Left ventricle myocardium inferior (tissue), 1 donor: Measurements from ENCODE around the gene PTPRN2. TPM values are rescaled to one million over a fixed set of nuclear protein-coding genes. Genes with fewer than 3 reads are reported as not detected.

Experiments
- DNase-seq: peaks from one replicate; pipeline ENCODE4 v3.0.0-alpha.2; 2020
- H3K27ac ChIP-seq: fragments of 200-600 bp; replicated peaks from 2 replicates; pipeline ENCODE4 v1.8.0; 2021
- H3K27me3 ChIP-seq: fragments of 200-600 bp; 2 replicates; pipeline ENCODE4 v1.8.0; 2021; ENCODE audit warnings: low read depth
- H3K36me3 ChIP-seq: fragments of 200-600 bp; 2 replicates; pipeline ENCODE4 v1.8.0; 2021
- H3K4me1 ChIP-seq: fragments of 200-600 bp; 2 replicates; pipeline ENCODE4 v1.8.0; 2021
- H3K4me3 ChIP-seq: fragments of 200-600 bp; 2 replicates; pipeline ENCODE4 v1.8.0; 2021; ENCODE audit warnings: mild to moderate bottlenecking, moderate library complexity
- H3K9me3 ChIP-seq: fragments of 200-600 bp; replicated peaks from 2 replicates; pipeline ENCODE4 v1.8.0; 2021
- intact Hi-C: fragments of 100-400 bp; cut with micrococcal nuclease; formaldehyde crosslinking; loops from one replicate; pipeline ENCODE4 v1.11.0; 2022
- total RNA-seq: library from RNA; stranded (reverse); fragmentation: NEBNext Ultra II Directional; extraction: Animal tissue kit (Norgen Biotek cat#: 25700); gene quantifications from one replicate; pipeline ENCODE4 v1.2.1, GENCODE V29; 2021
- TF ChIP-seq, protein P1 (sequence below): fragments of 200-600 bp; IDR thresholded peaks from 2 replicates; pipeline ENCODE4 v1.8.0; 2021; ENCODE audit warnings: antibody characterized with exemption, mild to moderate bottlenecking, borderline replicate concordance
- donor health status: DM: no; HTN: yes; CAD: no; lungs with severe emphysema.

PTPRN2 gene
- total RNA-seq, 1 donor from 2014 or later, result 1.3 TPM

DNA sequence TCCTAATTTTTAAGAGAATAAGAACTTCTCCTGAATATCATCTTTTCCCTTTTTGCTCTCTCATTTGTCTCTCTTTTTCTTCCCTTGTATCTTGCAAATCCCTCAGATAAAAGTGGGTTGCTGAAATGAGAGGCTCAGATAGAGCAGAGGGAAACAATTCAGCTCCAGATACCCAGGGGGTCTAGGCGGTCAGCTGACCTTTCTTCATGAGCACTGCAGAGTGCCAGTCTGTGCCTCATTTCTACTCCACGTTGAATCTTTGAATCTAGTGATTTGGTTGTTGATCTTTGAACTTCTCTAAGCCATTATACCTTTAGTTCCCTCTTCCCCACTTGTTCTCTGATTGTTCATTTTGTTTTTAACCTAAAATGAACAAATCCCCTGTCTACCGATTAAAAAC, 572.6 kb downstream of the PTPRN2 start:
- intact Hi-C loops, result no loop called here
- TF ChIP-seq, protein P1, sequence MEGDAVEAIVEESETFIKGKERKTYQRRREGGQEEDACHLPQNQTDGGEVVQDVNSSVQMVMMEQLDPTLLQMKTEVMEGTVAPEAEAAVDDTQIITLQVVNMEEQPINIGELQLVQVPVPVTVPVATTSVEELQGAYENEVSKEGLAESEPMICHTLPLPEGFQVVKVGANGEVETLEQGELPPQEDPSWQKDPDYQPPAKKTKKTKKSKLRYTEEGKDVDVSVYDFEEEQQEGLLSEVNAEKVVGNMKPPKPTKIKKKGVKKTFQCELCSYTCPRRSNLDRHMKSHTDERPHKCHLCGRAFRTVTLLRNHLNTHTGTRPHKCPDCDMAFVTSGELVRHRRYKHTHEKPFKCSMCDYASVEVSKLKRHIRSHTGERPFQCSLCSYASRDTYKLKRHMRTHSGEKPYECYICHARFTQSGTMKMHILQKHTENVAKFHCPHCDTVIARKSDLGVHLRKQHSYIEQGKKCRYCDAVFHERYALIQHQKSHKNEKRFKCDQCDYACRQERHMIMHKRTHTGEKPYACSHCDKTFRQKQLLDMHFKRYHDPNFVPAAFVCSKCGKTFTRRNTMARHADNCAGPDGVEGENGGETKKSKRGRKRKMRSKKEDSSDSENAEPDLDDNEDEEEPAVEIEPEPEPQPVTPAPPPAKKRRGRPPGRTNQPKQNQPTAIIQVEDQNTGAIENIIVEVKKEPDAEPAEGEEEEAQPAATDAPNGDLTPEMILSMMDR, result no peak
- Histone ChIP-seq H3K4me1 (peaks cover 23% of the 10 kb centered on the region), H3K27ac (no peak overlapping the region), H3K27me3 (peaks cover 59% of the 10 kb centered on the region), H3K36me3 (no peaks in the 10 kb centered on the region), H3K4me3 (no peak overlapping the region), H3K9me3 (no peaks in the 10 kb centered on the region)
- DNase-seq, result no peak

DNA sequence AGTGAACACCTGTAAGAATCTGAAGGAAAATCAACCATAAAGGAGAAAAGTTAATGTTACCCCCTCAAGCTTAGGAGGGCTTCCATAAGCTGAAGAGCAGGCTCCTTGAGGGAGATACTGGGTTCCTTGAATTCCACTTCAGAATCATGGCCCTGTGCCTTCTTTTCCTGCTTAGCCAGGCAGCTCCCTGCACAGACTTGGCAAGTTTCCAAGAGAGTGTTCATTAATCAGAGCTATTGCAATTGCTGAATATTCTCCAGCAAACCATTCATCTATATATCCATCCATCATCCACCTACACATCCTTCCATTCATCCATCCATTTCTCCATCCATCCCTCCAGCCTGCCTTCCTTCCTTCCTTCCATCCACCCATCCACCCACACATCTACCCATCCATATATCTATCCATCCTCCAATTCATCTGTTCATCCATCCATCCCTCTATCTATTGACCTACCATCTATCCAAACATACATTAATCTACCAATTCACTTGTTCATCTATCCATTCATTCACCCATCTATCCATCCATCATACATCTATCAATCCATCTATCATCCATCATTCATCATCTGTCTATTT, 574.4 kb downstream of the PTPRN2 start:
- Histone ChIP-seq H3K36me3 (no peaks in the 10 kb centered on the region), H3K4me1 (peaks cover 23% of the 10 kb centered on the region), H3K27ac (no peak overlapping the region), H3K4me3 (no peak overlapping the region), H3K9me3 (no peaks in the 10 kb centered on the region), H3K27me3 (peaks cover 71% of the 10 kb centered on the region)
- DNase-seq, result no peak
- TF ChIP-seq, protein P1, result no peak
- intact Hi-C loops, result no loop called here

DNA sequence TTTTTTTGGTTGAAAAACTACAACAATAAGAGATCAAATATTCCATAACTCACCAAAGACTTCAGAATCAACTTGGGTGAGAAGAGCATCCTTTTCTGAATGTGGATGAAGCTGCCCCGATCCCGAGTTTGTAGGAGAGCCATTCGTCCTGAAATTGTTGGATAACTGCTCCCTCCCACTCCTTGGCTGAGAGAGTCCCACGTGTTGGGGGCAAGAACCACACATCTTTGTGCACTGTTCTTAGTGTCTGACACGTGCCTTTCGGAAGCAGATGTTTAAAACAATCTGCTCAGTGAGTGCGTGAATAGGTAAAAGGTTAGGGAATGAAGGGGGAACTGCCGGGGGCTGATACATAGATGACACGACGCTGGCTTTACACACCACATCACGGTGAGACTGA, 575.7 kb downstream of the PTPRN2 start:
- Histone ChIP-seq H3K27me3 (peaks cover 79% of the 10 kb centered on the region), H3K27ac (no peak overlapping the region), H3K9me3 (no peaks in the 10 kb centered on the region), H3K36me3 (no peaks in the 10 kb centered on the region), H3K4me1 (peaks cover 20% of the 10 kb centered on the region), H3K4me3 (no peak overlapping the region)
- intact Hi-C loops, result no loop called here
- no peak for DNase-seq
- TF ChIP-seq, protein P1, result no peak

DNA sequence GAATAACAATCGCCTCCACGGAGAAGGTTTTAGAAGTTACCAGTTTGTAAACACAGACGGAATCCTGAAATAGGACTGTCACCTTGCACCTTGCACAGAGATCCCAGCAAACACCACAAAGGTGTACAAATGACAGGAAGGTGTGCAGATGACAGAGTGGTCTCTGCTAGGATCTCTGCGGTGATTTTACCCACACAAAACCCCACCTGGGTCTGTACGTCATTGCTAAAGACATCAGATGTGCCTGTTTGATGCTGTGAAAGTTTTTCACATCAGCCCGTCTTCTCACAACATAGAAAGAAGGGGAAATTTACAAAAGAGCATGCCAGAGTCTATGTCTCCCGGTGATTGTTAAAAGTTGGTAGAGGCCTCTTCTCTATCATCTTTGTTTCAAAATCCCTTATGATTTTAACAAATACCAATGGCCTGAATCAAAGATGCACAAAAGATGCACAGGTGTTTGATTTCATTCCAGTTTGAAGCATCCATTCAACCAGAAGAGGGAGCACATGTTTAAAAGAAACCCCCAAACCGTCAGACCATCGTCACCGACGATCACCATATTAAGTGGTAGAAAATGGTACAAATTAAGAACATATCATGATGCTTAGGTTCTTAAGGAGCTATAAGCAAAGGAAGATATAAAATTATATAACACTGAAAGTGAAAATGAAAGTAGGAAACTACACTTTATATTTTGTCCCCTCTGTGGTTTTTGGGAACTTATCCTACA, 576.5 kb downstream of the PTPRN2 start:
- intact Hi-C loops, result no loop called here
- Histone ChIP-seq H3K4me3 (no peak overlapping the region), H3K9me3 (no peaks in the 10 kb centered on the region), H3K4me1 (peaks cover 11% of the 10 kb centered on the region), H3K27ac (no peak overlapping the region), H3K27me3 (peaks cover 85% of the 10 kb centered on the region), H3K36me3 (no peaks in the 10 kb centered on the region)
- no peak for DNase-seq
- TF ChIP-seq, protein P1, result no peak

DNA sequence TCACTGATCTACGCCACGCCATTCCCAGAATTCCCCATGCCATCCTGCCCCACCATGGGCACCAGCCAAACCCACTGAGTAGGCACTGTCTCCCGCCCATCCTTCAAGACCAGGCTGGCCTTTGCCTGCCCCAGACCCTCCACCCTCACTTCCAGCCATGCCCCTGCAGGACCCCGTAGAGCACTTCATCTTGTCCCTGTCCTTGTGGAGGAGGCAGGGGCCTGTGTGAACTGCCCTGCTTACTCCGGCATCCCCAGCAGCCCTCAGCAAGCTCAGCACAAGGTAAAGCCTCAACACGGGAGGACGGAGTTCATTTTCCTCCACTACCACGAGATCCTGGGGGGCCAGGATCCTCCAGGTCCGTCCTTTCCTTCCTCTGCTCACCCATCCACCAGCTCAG, 577.7 kb downstream of the PTPRN2 start:
- DNase-seq, result no peak
- H3K4me1 ChIP-seq, result peaks cover under 1% of the 10 kb centered on the region
- no peak overlapping the region for H3K4me3 ChIP-seq
- peaks cover 83% of the 10 kb centered on the region for H3K27me3 ChIP-seq
- H3K36me3 ChIP-seq, result no peaks in the 10 kb centered on the region
- H3K27ac ChIP-seq, result no peak overlapping the region
- intact Hi-C loops, result no loop called here
- H3K9me3 ChIP-seq, result no peaks in the 10 kb centered on the region
- TF ChIP-seq, protein P1, result no peak
